NT2/D1 (cell line): Measurements from ENCODE around the gene CRYGN.

Source experiments
- SUZ12 ChIP-seq: IDR thresholded peaks from 2 replicates; pipeline ENCODE4 v1.6.1; 2011; ENCODE audit not compliant: insufficient read length, insufficient read depth; ENCODE audit errors: extremely low read depth
- YY1 ChIP-seq: IDR thresholded peaks from 2 replicates; pipeline ENCODE4 v1.6.1; 2011; ENCODE audit not compliant: insufficient read length, insufficient read depth
- ZNF274 ChIP-seq: IDR thresholded peaks from 2 replicates; pipeline ENCODE4 v1.6.1; 2011; ENCODE audit warnings: mild to moderate bottlenecking, low read depth, low read length

- no peak for TF ChIP-seq YY1
- TF ChIP-seq SUZ12, result no peak
- no peak for TF ChIP-seq ZNF274
Observed at GRCh38 chr7:151437866-151438516, 1.9 kb downstream of the CRYGN start.
